Neural progenitor cell (in vitro differentiated cells): ENCODE measurements around the gene ZNF350. TPM values are rescaled to one million over a fixed set of nuclear protein-coding genes. Genes with fewer than 3 reads are reported as not detected.

Experiments
- DNase-seq: peaks from one replicate; pipeline ENCODE4 v3.0.0-alpha.2; 2016; ENCODE audit warnings: low spot score
- H2AFZ ChIP-seq: fragments of 200-600 bp; sonication (generic); replicated peaks from 2 replicates; pipeline ENCODE4 v1.6.1; 2016; ENCODE audit warnings: antibody characterized with exemption
- H3F3A ChIP-seq: fragments of 200-600 bp; sonication (generic); 2 replicates; pipeline ENCODE4 v1.6.1; 2016; ENCODE audit warnings: antibody characterized with exemption, low read depth
- H3K27ac ChIP-seq: fragments of 200-600 bp; sonication (generic); 2 replicates; pipeline ENCODE4 v1.5.1; 2016; ENCODE audit warnings: mild to moderate bottlenecking
- H3K27me3 ChIP-seq: fragments of 200-600 bp; sonication (generic); 2 replicates; pipeline ENCODE4 v1.6.1; 2016; ENCODE audit warnings: mild to moderate bottlenecking, moderate library complexity
- H3K36me3 ChIP-seq: fragments of 200-600 bp; sonication (generic); 2 replicates; pipeline ENCODE4 v1.5.1; 2016
- H3K4me1 ChIP-seq: fragments of 200-600 bp; sonication (generic); 2 replicates; pipeline ENCODE4 v1.6.1; 2016; ENCODE audit warnings: mixed run types
- H3K4me2 ChIP-seq: fragments of 200-600 bp; sonication (generic); 2 replicates; pipeline ENCODE4 v1.6.1; 2016
- H3K4me3 ChIP-seq: fragments of 200-600 bp; sonication (generic); 2 replicates; pipeline ENCODE4 v1.5.1; 2016
- H3K79me2 ChIP-seq: fragments of 200-600 bp; sonication (generic); 2 replicates; pipeline ENCODE4 v1.6.1; 2016; ENCODE audit warnings: low read depth
- H3K9ac ChIP-seq: fragments of 200-600 bp; sonication (generic); 2 replicates; pipeline ENCODE4 v1.6.1; 2016
- H3K9me3 ChIP-seq: fragments of 200-600 bp; sonication (generic); 2 replicates; pipeline ENCODE4 v1.5.1; 2016; ENCODE audit warnings: low read depth
- H4K20me1 ChIP-seq: fragments of 200-600 bp; sonication (generic); 2 replicates; pipeline ENCODE4 v1.6.1; 2016; ENCODE audit warnings: low read depth
- H3K27ac Mint-ChIP-seq: 3 replicates; pipeline ENCODE4 v1.8.0; 2021; ENCODE audit warnings: mixed read lengths
- H3K27me3 Mint-ChIP-seq: 2 replicates; pipeline ENCODE4 v1.8.0; 2022; ENCODE audit warnings: low read depth, mild to moderate bottlenecking, inconsistent platforms, moderate library complexity, mixed read lengths; ENCODE audit not compliant: insufficient read depth
- H3K36me3 Mint-ChIP-seq: 3 replicates; pipeline ENCODE4 v1.8.0; 2021; ENCODE audit warnings: mixed read lengths
- H3K4me1 Mint-ChIP-seq: 3 replicates; pipeline ENCODE4 v1.8.0; 2021; ENCODE audit warnings: mixed read lengths
- H3K4me3 Mint-ChIP-seq: 3 replicates; pipeline ENCODE4 v1.8.0; 2021; ENCODE audit warnings: mild to moderate bottlenecking, moderate library complexity, mixed read lengths
- H3K9me3 Mint-ChIP-seq: 3 replicates; pipeline ENCODE4 v1.8.0; 2020; ENCODE audit warnings: mixed read lengths
- CTCF ChIP-seq: fragments of 200-600 bp; sonication (generic); IDR thresholded peaks from 2 replicates; pipeline ENCODE4 v1.5.1; 2017; ENCODE audit warnings: antibody characterized with exemption, mild to moderate bottlenecking
- EZH2 ChIP-seq: fragments of 200-600 bp; sonication (generic); IDR thresholded peaks from 2 replicates; pipeline ENCODE4 v1.6.1; 2017; ENCODE audit warnings: antibody characterized with exemption, mild to moderate bottlenecking, moderate library complexity
- EZH2phosphoT487 ChIP-seq: fragments of 200-600 bp; sonication (generic); IDR thresholded peaks from 2 replicates; pipeline ENCODE4 v1.6.1; 2017; ENCODE audit warnings: antibody characterized with exemption
- total RNA-seq: library from RNA; depleted of rRNA; stranded (reverse); fragments of >200 nt; gene quantifications from 2 replicates; pipeline ENCODE4 v1.2.3, GENCODE V29; 2015; ENCODE audit warnings: low replicate concordance

Gene ZNF350
- total RNA-seq, 1 donor from 2014 or later = 7.3 TPM

GRCh38 chr19:51915324-51915867, 71.2 kb downstream of the ZNF350 start:
- Mint-ChIP-seq H3K4me1 (no peaks in the 10 kb centered on the region), H3K36me3 (no peaks in the 10 kb centered on the region), H3K27me3 (peaks cover 2% of the 10 kb centered on the region), H3K9me3 (peaks cover 58% of the 10 kb centered on the region), H3K27ac (no peak overlapping the region), H3K4me3 (no peak overlapping the region)
- no peak overlapping the region for H3K4me3 ChIP-seq
- TF ChIP-seq EZH2phosphoT487 (no peak), EZH2 (no peak), CTCF (no peak)
- no peaks in the 10 kb centered on the region for H3K4me1 ChIP-seq
- no peak overlapping the region for H3K9ac ChIP-seq
- no peaks in the 10 kb centered on the region for H4K20me1 ChIP-seq
- no peak overlapping the region for H3K27ac ChIP-seq
- H3F3A ChIP-seq = no peaks in the 10 kb centered on the region
- no peaks in the 10 kb centered on the region for H3K79me2 ChIP-seq
- H2AFZ ChIP-seq = no peak overlapping the region
- no peaks in the 10 kb centered on the region for H3K27me3 ChIP-seq
- DNase-seq = no peak
- H3K36me3 ChIP-seq = no peaks in the 10 kb centered on the region
- no peak overlapping the region for H3K4me2 ChIP-seq
- peaks cover 27% of the 10 kb centered on the region for H3K9me3 ChIP-seq

Other genes with a start within 250 kb of the ZNF350 start
- gene FPR1, start 235.0 kb downstream of the ZNF350 start, total RNA-seq = not detected in 2 replicates
- not detected in 2 replicates for gene FPR2, start 225.7 kb downstream of the ZNF350 start, total RNA-seq
- not detected in 2 replicates for gene FPR3, start 191.7 kb downstream of the ZNF350 start, total RNA-seq
- gene ZNF577, start 98.9 kb downstream of the ZNF350 start, total RNA-seq = 45.1 and 47.7 TPM in 2 replicates
- 32.7 and 49.6 TPM in 2 replicates for gene ZNF649, start 81.8 kb downstream of the ZNF350 start, total RNA-seq
- gene ZNF613, start 59.4 kb downstream of the ZNF350 start, total RNA-seq = 10.4 and 11.7 TPM in 2 replicates
- 15.9 and 31.4 TPM in 2 replicates for gene ZNF615, start 21.4 kb upstream of the ZNF350 start, total RNA-seq
- 19.1 and 21.5 TPM in 2 replicates for gene ZNF614, start 41.5 kb upstream of the ZNF350 start, total RNA-seq
- 17.7 and 23.3 TPM in 2 replicates for gene ZNF432, start 62.0 kb upstream of the ZNF350 start, total RNA-seq
- gene ZNF841, start 108.9 kb upstream of the ZNF350 start, total RNA-seq = 17.6 and 18.3 TPM in 2 replicates
- gene ZNF616, start 153.1 kb upstream of the ZNF350 start, total RNA-seq = 26.8 and 38.4 TPM in 2 replicates
- 8.3 and 8.8 TPM in 2 replicates for gene ZNF836, start 184.8 kb upstream of the ZNF350 start, total RNA-seq
- gene PPP2R1A, start 203.2 kb upstream of the ZNF350 start, total RNA-seq = 218 and 367 TPM in 2 replicates